Erythroblast (primary cell): ENCODE measurements around the gene SSR4.

ENCODE experiments used
- DNase-seq, 2 experiments: peaks; one replicate each; lab custom pipeline; 2025; lab: John Stamatoyannopoulos, UW
- GATA1 ChIP-seq: IDR thresholded peaks from 2 replicates; pipeline ENCODE4 v1.6.1; 2011; ENCODE audit warnings: low read depth, mild to moderate bottlenecking, control low read depth, low read length, moderate library complexity
- POLR2A ChIP-seq: IDR thresholded peaks from 2 replicates; pipeline ENCODE4 v1.6.1; 2011; ENCODE audit warnings: mild to moderate bottlenecking, low read length

The SSR4 gene

GRCh38 chrX:153818571-153819383 is 24.3 kb downstream of the SSR4 start:
- peak; percentile 38 to 56 for DNase-seq
- TF ChIP-seq GATA1 (no peak), POLR2A (no peak)

GRCh38 chrX:153819384-153820040 is 25.0 kb downstream of the SSR4 start:
- no peak for DNase-seq
- no peak for TF ChIP-seq GATA1
- TF ChIP-seq POLR2A, result no peak

- DNase-seq, result no peak
Observed at GRCh38 chrX:153820601-153821000, 26.1 kb downstream of the SSR4 start.

GRCh38 chrX:153821066-153821465 is 26.6 kb downstream of the SSR4 start:
- no peak for DNase-seq

More at GRCh38 chrX:153820601-153821000, 26.1 kb downstream of the SSR4 start:
- TF ChIP-seq POLR2A (no peak), GATA1 (no peak)

GRCh38 chrX:153824348-153824747 is 29.9 kb downstream of the SSR4 start:
- TF ChIP-seq POLR2A (no peak), GATA1 (no peak)
- no peak for DNase-seq

More at GRCh38 chrX:153821066-153821465, 26.6 kb downstream of the SSR4 start:
- TF ChIP-seq GATA1, result no peak
- TF ChIP-seq POLR2A, result no peak

GRCh38 chrX:153825042-153825441 is 30.6 kb downstream of the SSR4 start:
- DNase-seq, result no peak
- no peak for TF ChIP-seq GATA1
- TF ChIP-seq POLR2A, result no peak

- TF ChIP-seq POLR2A, result no peak
- TF ChIP-seq GATA1, result no peak
- no peak for DNase-seq
Observed at GRCh38 chrX:153827016-153827415, 32.5 kb downstream of the SSR4 start.

GRCh38 chrX:153827903-153828302 is 33.4 kb downstream of the SSR4 start:
- DNase-seq, result no peak
- TF ChIP-seq POLR2A (no peak), GATA1 (no peak)

GRCh38 chrX:153828308-153828707 is 33.8 kb downstream of the SSR4 start:
- no peak for TF ChIP-seq GATA1
- no peak for TF ChIP-seq POLR2A

GRCh38 chrX:153828723-153829548 is 34.5 kb downstream of the SSR4 start:
- no peak for DNase-seq
- TF ChIP-seq POLR2A, result no peak
- TF ChIP-seq GATA1, result no peak

More at GRCh38 chrX:153828308-153828707, 33.8 kb downstream of the SSR4 start:
- no peak for DNase-seq

- no peak for DNase-seq
- no peak for TF ChIP-seq POLR2A
Observed at GRCh38 chrX:153829549-153829798, 35.0 kb downstream of the SSR4 start.

- TF ChIP-seq GATA1 (no peak), POLR2A (no peak)
- no peak for DNase-seq
Observed at GRCh38 chrX:153829799-153830639, 35.6 kb downstream of the SSR4 start, which contains the start of gene PDZD4. Gene PDZD4 (minus strand): TSS chrX:153830544. CDS start chrX:153830298, 246 bp downstream.

GRCh38 chrX:153830640-153831428 is 36.4 kb downstream of the SSR4 start:
- DNase-seq, result no peak

More at GRCh38 chrX:153830640-153831428, 36.4 kb downstream of the SSR4 start:
- TF ChIP-seq POLR2A, result no peak
- TF ChIP-seq GATA1, result no peak
